ELR (cell line): Measurements from ENCODE around the gene RASL12.

Experiments
- DNase-seq: peaks from one replicate; pipeline ENCODE4 v3.0.0-alpha.2; 2015; ENCODE audit warnings: low read depth

RASL12 gene

GRCh38 chr15:65092911-65093792, 25.4 kb upstream of the RASL12 start:
- DNase-seq, result no peak

- no peak for DNase-seq
Measured at GRCh38 chr15:65091946-65092770, 24.4 kb upstream of the RASL12 start.

- no peak for DNase-seq
Measured at GRCh38 chr15:65089206-65089824, 21.5 kb upstream of the RASL12 start.

GRCh38 chr15:65088643-65089021, 20.8 kb upstream of the RASL12 start:
- no peak for DNase-seq

- DNase-seq, result no peak
Measured at GRCh38 chr15:65087873-65088642, 20.3 kb upstream of the RASL12 start.

- DNase-seq, result no peak
Measured at GRCh38 chr15:65087411-65087810, 19.6 kb upstream of the RASL12 start.

GRCh38 chr15:65086680-65087111, 18.9 kb upstream of the RASL12 start:
- peak; percentile 18 for DNase-seq

GRCh38 chr15:65085990-65086679, 18.3 kb upstream of the RASL12 start:
- peak; percentile 52 for DNase-seq

- no peak for DNase-seq
Measured at GRCh38 chr15:65085207-65085753, 17.5 kb upstream of the RASL12 start.

- no peak for DNase-seq
Measured at GRCh38 chr15:65084500-65085206, 16.9 kb upstream of the RASL12 start.

- DNase-seq, result peak; percentile 28
Measured at GRCh38 chr15:65083262-65083701, 15.5 kb upstream of the RASL12 start.

- peak; percentile 8 for DNase-seq
Measured at GRCh38 chr15:65082303-65082953, 14.6 kb upstream of the RASL12 start.

GRCh38 chr15:65081758-65082157, 14.0 kb upstream of the RASL12 start:
- peak; percentile 52 for DNase-seq

GRCh38 chr15:65081270-65081669, 13.5 kb upstream of the RASL12 start:
- DNase-seq, result no peak

GRCh38 chr15:65079580-65079979, 11.8 kb upstream of the RASL12 start:
- no peak for DNase-seq

- DNase-seq, result peak; percentile 53
Measured at GRCh38 chr15:65077981-65078352, 10.2 kb upstream of the RASL12 start.

- DNase-seq, result no peak
Measured at GRCh38 chr15:65077291-65077980, 9.6 kb upstream of the RASL12 start.

- DNase-seq, result no peak
Measured at GRCh38 chr15:65076486-65077290, 8.9 kb upstream of the RASL12 start, which contains the start of gene KBTBD13. KBTBD13 (plus strand) TSS chr15:65076746; CDS start chr15:65076816, 70 bp downstream.
